Pancreas (tissue), 10 donors: ENCODE results near the gene CACNA1G. TPM values are rescaled to one million over a fixed set of nuclear protein-coding genes. Genes with fewer than 3 reads are reported as not detected.

Experiments used
- ATAC-seq, 4 donors: fragments of 200-7000 bp; cut with Tn5 transposase; one replicate each; pipeline versions ENCODE4 v1.8.0 to v1.9.1; 2020; ENCODE audit warnings: mild to moderate bottlenecking in 4 of 4, moderate library complexity in 4 of 4
- DNase-seq, 6 donors: peaks; one replicate each; pipeline ENCODE4 v3.0.0-alpha.2; 2020
- FAIRE-seq: peaks from 2 replicates; lab custom pipeline; 2012; peaks lifted over from hg19 to GRCh38; lab: Jason Lieb, UNC
- H3K27ac ChIP-seq, 4 donors: fragments of 200-600 bp; sonication (generic); 1 replicate in 3 of 4; 2 replicates in 1 of 4; pipeline versions ENCODE4 v1.5.0 to v1.8.0; 2020
- H3K27me3 ChIP-seq, 4 donors: fragments of 200-600 bp; one replicate each; pipeline ENCODE4 v1.8.0; 2021
- H3K36me3 ChIP-seq, 3 donors: fragments of 200-600 bp; sonication (generic) in 1 of 3; one replicate each; pipeline versions ENCODE4 v1.5.0 to v1.8.0; 2020 to 2021
- H3K4me1 ChIP-seq, 3 donors: fragments of 200-600 bp; one replicate each; pipeline ENCODE4 v1.8.0; 2021
- H3K4me3 ChIP-seq, 4 donors: fragments of 200-600 bp; sonication (generic) in 2 of 4; one replicate each; pipeline versions ENCODE4 v1.5.0 to v1.8.0; 2020 to 2021
- H3K9me3 ChIP-seq, 4 donors: fragments of 200-600 bp; one replicate each; pipeline ENCODE4 v1.8.0; 2021
- CTCF ChIP-seq, 4 donors: fragments of 200-600 bp; sonication (generic) in 3 of 4; IDR thresholded peaks; one replicate each; pipeline versions ENCODE4 v1.5.0 to v1.8.0; 2021; ENCODE audit warnings: antibody characterized with exemption in 4 of 4
- WGBS, 2 donors: extraction: QIAGEN DNeasy Blood & Tissue Kit; methylation state at CpG; one replicate each; pipeline ENCODE4 v1.1.7; 2013; 5-methylcytosine and 5-hydroxymethylcytosine counted together
- intact Hi-C, 3 donors: fragments of 100-400 bp; cut with DNase I; formaldehyde crosslinking; loops; one replicate each; pipeline versions ENCODE4 v1.11.1 to v1.14.2; 2022
- polyA plus RNA-seq, 2 donors: library from polyadenylated mRNA; stranded (reverse); fragments of 200-250 nt; gene quantifications; one replicate each; pipeline ENCODE4 v1.2.3, GENCODE V29; 2013
- total RNA-seq, 6 donors: library from RNA; stranded (reverse); fragmentation: NEBNext Ultra II Directional in 4 of 6; extraction: Animal tissue kit (Norgen Biotek cat#: 25700) in 4 of 6; gene quantifications; one replicate each; pipeline versions ENCODE4 v1.2.1 to v1.2.4, GENCODE V29; 2021 to 2023
- donor health status: healthy with polysubstance abuse.
- donor health status: DM: no; HTN: no; CAD: no; lungs with moderate emphysema.
- donor health status: DM: no; HTN: no; CAD: no.
- donor health status: control.
- donor health status: control.
- donor health status: Bipolar disorder and iron deficiency.
- donor health status: DM: yes; HTN: yes; CAD: no.
- donor health status: DM: no; HTN: no; CAD: no.
- donor health status: DM: no; HTN: no; CAD: no.
- donor health status: DM: yes; HTN: yes; CAD: no.

Gene CACNA1G
- total and polyA plus RNA-seq, 8 donors = 0.02 to 0.37 (median 0.09) TPM; not detected in 1

GRCh38 chr17:50583641-50584040 is 23.1 kb downstream of the CACNA1G start:
- Histone ChIP-seq H3K9me3 (no peaks in the 10 kb centered on the region), H3K27ac (no peak overlapping the region), H3K27me3 (no peaks in the 10 kb centered on the region), H3K36me3 (no peaks in the 10 kb centered on the region), H3K4me1 (no peaks in the 10 kb centered on the region), H3K4me3 (no peak overlapping the region)
- no peak for TF ChIP-seq CTCF (IDR thresholded peaks at IDR 0.05)
- 70 to 77% methylated on average over 7 of the region's 7 CpGs for WGBS, 2 donors
- FAIRE-seq = no peak
- no peak for ATAC-seq
- intact Hi-C loops = no loop called here
- DNase-seq = no peak

- no peaks in the 10 kb centered on the region for H3K4me1 ChIP-seq
- 76 to 79% methylated on average over 4 of the region's 4 CpGs for WGBS, 2 donors
- no peak for ATAC-seq
- H3K9me3 ChIP-seq = no peaks in the 10 kb centered on the region
- TF ChIP-seq CTCF (IDR thresholded peaks at IDR 0.05) = no peak
- H3K27ac ChIP-seq = no peak overlapping the region
- H3K36me3 ChIP-seq = no peaks in the 10 kb centered on the region
- no peak for FAIRE-seq
- DNase-seq = no peak
- H3K4me3 ChIP-seq = no peak overlapping the region
- no peaks in the 10 kb centered on the region for H3K27me3 ChIP-seq
- intact Hi-C loops = no loop called here
These were observed 23.6 kb downstream of the CACNA1G start for GRCh38 chr17:50584116-50584515.

- Histone ChIP-seq H3K9me3 (no peaks in the 10 kb centered on the region), H3K27ac (no peak overlapping the region), H3K27me3 (no peaks in the 10 kb centered on the region), H3K4me3 (no peak overlapping the region), H3K36me3 (no peaks in the 10 kb centered on the region), H3K4me1 (no peaks in the 10 kb centered on the region)
- FAIRE-seq (no peak), ATAC-seq (no peak), DNase-seq (no peak)
- intact Hi-C loops = no loop called here
- no peak for TF ChIP-seq CTCF (IDR thresholded peaks at IDR 0.05)
- 81 to 82% methylated on average over 6 of the region's 6 CpGs for WGBS, 2 donors
These were observed 24.2 kb downstream of the CACNA1G start for GRCh38 chr17:50584749-50585148.

GRCh38 chr17:50585346-50585745 is 24.8 kb downstream of the CACNA1G start:
- TF ChIP-seq CTCF (IDR thresholded peaks at IDR 0.05) = no peak
- Histone ChIP-seq H3K9me3 (no peaks in the 10 kb centered on the region), H3K4me1 (no peaks in the 10 kb centered on the region), H3K4me3 (no peak overlapping the region), H3K36me3 (no peaks in the 10 kb centered on the region), H3K27me3 (no peaks in the 10 kb centered on the region), H3K27ac (no peak overlapping the region)
- intact Hi-C loops = no loop called here
- DNase-seq = no peak
- WGBS, 2 donors = 75 to 93% methylated on average over 4 of the region's 4 CpGs
- ATAC-seq = no peak
- FAIRE-seq = no peak

GRCh38 chr17:50585891-50586290 is 25.4 kb downstream of the CACNA1G start:
- ATAC-seq (no peak), DNase-seq (no peak), FAIRE-seq (no peak)
- TF ChIP-seq CTCF (IDR thresholded peaks at IDR 0.05) = no peak
- Histone ChIP-seq H3K4me3 (no peak overlapping the region), H3K27ac (no peak overlapping the region), H3K36me3 (no peaks in the 10 kb centered on the region), H3K4me1 (no peaks in the 10 kb centered on the region), H3K9me3 (no peaks in the 10 kb centered on the region), H3K27me3 (no peaks in the 10 kb centered on the region)
- WGBS, 2 donors = 79 to 87% methylated on average over 7 to 8 of the region's 8 CpGs
- intact Hi-C loops = no loop called here
